ENCODE results near the gene ANKS1B. TPM values are rescaled to one million over a fixed set of nuclear protein-coding genes. Genes with fewer than 3 reads are reported as not detected.

ANKS1B gene
- total and polyA plus RNA-seq, 7 donors: 0.46 to 7.4 (median 3.6) TPM

- Histone ChIP-seq H3K27me3 (ENCODE audit: insufficient read depth in 3 of 3, low read length in 2 of 3) (no peaks in the 10 kb centered on the region), H3K27ac (no peak overlapping the region), H3K4me1 (no peaks in the 10 kb centered on the region), H3K36me3 (ENCODE audit: insufficient read depth in 1 of 2, low read depth in 1 of 2) (no peaks in the 10 kb centered on the region), H3K4me3 (no peak overlapping the region), H3K9me3 (no peaks in the 10 kb centered on the region)
- DNase-seq (no peak), ATAC-seq (no peak)
- WGBS, 3 donors: 58 to 61% (median 59%) methylated on average over 5 of the region's 5 CpGs
- intact Hi-C loops (cut with DNase I): no loop called here
- TF ChIP-seq, protein P1, sequence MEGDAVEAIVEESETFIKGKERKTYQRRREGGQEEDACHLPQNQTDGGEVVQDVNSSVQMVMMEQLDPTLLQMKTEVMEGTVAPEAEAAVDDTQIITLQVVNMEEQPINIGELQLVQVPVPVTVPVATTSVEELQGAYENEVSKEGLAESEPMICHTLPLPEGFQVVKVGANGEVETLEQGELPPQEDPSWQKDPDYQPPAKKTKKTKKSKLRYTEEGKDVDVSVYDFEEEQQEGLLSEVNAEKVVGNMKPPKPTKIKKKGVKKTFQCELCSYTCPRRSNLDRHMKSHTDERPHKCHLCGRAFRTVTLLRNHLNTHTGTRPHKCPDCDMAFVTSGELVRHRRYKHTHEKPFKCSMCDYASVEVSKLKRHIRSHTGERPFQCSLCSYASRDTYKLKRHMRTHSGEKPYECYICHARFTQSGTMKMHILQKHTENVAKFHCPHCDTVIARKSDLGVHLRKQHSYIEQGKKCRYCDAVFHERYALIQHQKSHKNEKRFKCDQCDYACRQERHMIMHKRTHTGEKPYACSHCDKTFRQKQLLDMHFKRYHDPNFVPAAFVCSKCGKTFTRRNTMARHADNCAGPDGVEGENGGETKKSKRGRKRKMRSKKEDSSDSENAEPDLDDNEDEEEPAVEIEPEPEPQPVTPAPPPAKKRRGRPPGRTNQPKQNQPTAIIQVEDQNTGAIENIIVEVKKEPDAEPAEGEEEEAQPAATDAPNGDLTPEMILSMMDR (IDR thresholded peaks at IDR 0.05): no peak
Measured at GRCh38 chr12:99146185-99146584, 838.6 kb downstream of the ANKS1B start.

GRCh38 chr12:99142651-99143050 lies 842.1 kb downstream of the ANKS1B start:
- Histone ChIP-seq H3K27ac (no peak overlapping the region), H3K36me3 (ENCODE audit: insufficient read depth in 1 of 2, low read depth in 1 of 2) (no peaks in the 10 kb centered on the region), H3K4me3 (no peak overlapping the region), H3K4me1 (no peaks in the 10 kb centered on the region), H3K27me3 (ENCODE audit: insufficient read depth in 3 of 3, low read length in 2 of 3) (no peaks in the 10 kb centered on the region), H3K9me3 (no peaks in the 10 kb centered on the region)
- TF ChIP-seq, protein P1 (IDR thresholded peaks at IDR 0.05): no peak
- ATAC-seq (no peak), DNase-seq (no peak)
- intact Hi-C loops (cut with DNase I): no loop called here

DNA sequence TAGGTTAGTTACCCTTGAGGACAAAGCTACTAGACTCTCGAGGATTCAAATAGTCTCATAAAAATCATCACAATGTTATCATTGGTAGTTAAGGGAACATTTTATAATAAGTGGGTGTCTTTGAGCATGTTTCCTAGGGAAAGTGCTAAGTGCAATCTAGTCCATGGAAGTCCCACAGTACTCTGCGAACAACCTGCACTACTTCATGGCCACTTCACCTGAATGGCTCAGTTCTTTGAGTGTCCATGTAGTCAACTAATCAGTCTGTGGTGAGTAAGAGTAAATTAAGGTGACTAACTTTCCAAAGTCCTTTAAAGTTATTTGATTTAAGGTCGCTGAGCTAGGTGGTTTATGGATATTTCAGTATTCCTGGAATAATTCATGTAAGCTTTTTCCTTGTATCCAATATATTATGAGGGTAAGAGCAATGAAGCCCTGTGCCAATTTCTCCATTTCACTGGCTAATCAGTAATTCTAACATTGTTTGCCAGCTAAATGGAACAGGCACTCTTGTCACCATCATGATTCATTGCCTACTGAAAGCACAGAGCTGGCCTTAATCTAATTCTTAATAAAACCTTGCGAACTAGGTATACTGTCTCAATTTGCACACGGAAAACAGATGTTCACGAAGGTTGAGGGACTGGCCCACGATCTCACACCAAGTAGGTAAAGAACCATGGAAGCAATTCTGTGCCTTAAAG lies 844.6 kb downstream of the ANKS1B start:
- Histone ChIP-seq H3K4me1 (no peaks in the 10 kb centered on the region), H3K9me3 (no peaks in the 10 kb centered on the region), H3K27ac (no peak overlapping the region), H3K27me3 (ENCODE audit: insufficient read depth in 3 of 3, low read length in 2 of 3) (no peaks in the 10 kb centered on the region), H3K4me3 (no peak overlapping the region), H3K36me3 (ENCODE audit: insufficient read depth in 1 of 2, low read depth in 1 of 2) (no peaks in the 10 kb centered on the region)
- ATAC-seq (no peak), DNase-seq (no peak)
- TF ChIP-seq, protein P1 (IDR thresholded peaks at IDR 0.05): no peak
- intact Hi-C loops (cut with DNase I): no loop called here
- WGBS, 3 donors: 84 to 88% (median 84%) methylated on average over 7 of the region's 7 CpGs

DNA sequence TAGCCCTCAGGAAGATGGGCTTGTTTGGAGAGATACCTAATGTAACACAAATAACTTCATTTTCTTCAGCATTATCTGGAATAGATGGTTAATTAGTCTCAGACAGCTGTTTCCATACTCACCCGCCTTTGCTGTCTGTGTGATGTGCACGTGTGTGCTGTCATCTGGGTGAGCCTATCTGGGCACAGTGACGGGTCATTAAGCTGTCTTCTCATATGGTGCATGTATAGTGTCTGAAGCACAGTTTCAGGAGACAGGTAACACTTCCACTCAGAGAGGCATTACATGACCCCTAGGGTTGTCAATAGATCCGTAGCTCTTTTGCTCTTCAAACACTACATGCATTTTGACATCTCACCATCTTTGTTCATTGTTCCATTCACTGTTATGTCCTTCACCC lies 846.3 kb downstream of the ANKS1B start:
- Histone ChIP-seq H3K27ac (no peak overlapping the region), H3K27me3 (ENCODE audit: insufficient read depth in 3 of 3, low read length in 2 of 3) (no peaks in the 10 kb centered on the region), H3K9me3 (no peaks in the 10 kb centered on the region), H3K4me1 (no peaks in the 10 kb centered on the region), H3K4me3 (no peak overlapping the region), H3K36me3 (ENCODE audit: insufficient read depth in 1 of 2, low read depth in 1 of 2) (no peaks in the 10 kb centered on the region)
- TF ChIP-seq, protein P1 (IDR thresholded peaks at IDR 0.05): no peak
- intact Hi-C loops (cut with DNase I): no loop called here
- no peak for ATAC-seq
- 46 to 52% (median 48%) methylated on average over 4 of the region's 4 CpGs for WGBS, 3 donors
- DNase-seq: no peak
